PFSK-1 (cell line): ENCODE measurements around the gene TPP2.

Experiments
- FOXP2 ChIP-seq: optimal IDR thresholded peaks from 2 replicates; pipeline ENCODE3; 2011; ENCODE audit warnings: borderline replicate concordance, control low read depth, inconsistent platforms; ENCODE audit not compliant: insufficient read depth; ENCODE audit errors: extremely low read length, extremely low read depth
- POLR2AphosphoS5 ChIP-seq: IDR thresholded peaks from 2 replicates; pipeline ENCODE4 v1.6.1; 2012; ENCODE audit warnings: low read depth, mild to moderate bottlenecking, control low read depth, low read length, moderate library complexity
- REST ChIP-seq, 2 experiments: IDR thresholded peaks; 2 replicates each; pipeline versions ENCODE4 v1.6.1 to v1.8.0; 2011 to 2012; ENCODE audit warnings: low read depth in 2 of 2, low read length in 2 of 2, control low read depth in 1 of 2, inconsistent platforms in 1 of 2, mild to moderate bottlenecking in 1 of 2, moderate library complexity in 1 of 2; ENCODE audit not compliant: insufficient read depth in 1 of 2
- SIN3A ChIP-seq: IDR thresholded peaks from 2 replicates; pipeline ENCODE4 v1.6.1; 2012; ENCODE audit warnings: mild to moderate bottlenecking, low read length, moderate library complexity, borderline replicate concordance; ENCODE audit not compliant: insufficient read depth
- TAF1 ChIP-seq: IDR thresholded peaks from 2 replicates; pipeline ENCODE4 v1.6.1; 2012; ENCODE audit warnings: low read length, control low read depth, borderline replicate concordance; ENCODE audit not compliant: insufficient read depth

Gene TPP2

GRCh38 chr13:102610296-102610895, 13.6 kb downstream of the TPP2 start:
- TF ChIP-seq POLR2AphosphoS5, result no peak
- no peak for TF ChIP-seq REST (IDR thresholded peaks at IDR 0.05; ENCODE audit: insufficient read depth in 1 of 2, low read depth in 2 of 2, low read length in 2 of 2)
- TF ChIP-seq FOXP2, result no peak
- TF ChIP-seq TAF1, result no peak
- TF ChIP-seq SIN3A, result no peak

- no peak for TF ChIP-seq REST (IDR thresholded peaks at IDR 0.05; ENCODE audit: insufficient read depth in 1 of 2, low read depth in 2 of 2, low read length in 2 of 2)
- TF ChIP-seq FOXP2, result no peak
- TF ChIP-seq POLR2AphosphoS5, result no peak
- TF ChIP-seq TAF1, result no peak
- TF ChIP-seq SIN3A, result no peak
These were observed 21.0 kb downstream of the TPP2 start for GRCh38 chr13:102617697-102618350.

- TF ChIP-seq FOXP2 (no peak), SIN3A (no peak), REST (IDR thresholded peaks at IDR 0.05; ENCODE audit: insufficient read depth in 1 of 2, low read depth in 2 of 2, low read length in 2 of 2) (no peak), TAF1 (no peak), POLR2AphosphoS5 (no peak)
These were observed 23.7 kb downstream of the TPP2 start for GRCh38 chr13:102620516-102620915.

GRCh38 chr13:102626928-102627327, 30.1 kb downstream of the TPP2 start:
- TF ChIP-seq POLR2AphosphoS5 (no peak), REST (IDR thresholded peaks at IDR 0.05; ENCODE audit: insufficient read depth in 1 of 2, low read depth in 2 of 2, low read length in 2 of 2) (no peak), SIN3A (no peak), FOXP2 (no peak), TAF1 (no peak)

- TF ChIP-seq SIN3A (no peak), FOXP2 (no peak), TAF1 (no peak), POLR2AphosphoS5 (no peak), REST (IDR thresholded peaks at IDR 0.05; ENCODE audit: insufficient read depth in 1 of 2, low read depth in 2 of 2, low read length in 2 of 2) (no peak)
These were observed 31.8 kb downstream of the TPP2 start for GRCh38 chr13:102628559-102628958.
